Suprapubic skin (tissue), 4 donors: Measurements from ENCODE around the gene ERBB4.

Experiments
- EP300 ChIP-seq: sonication (generic); formaldehyde crosslinking; IDR thresholded peaks from one replicate; pipeline ENCODE4 v1.6.1; 2017; ENCODE audit warnings: antibody characterized with exemption
- POLR2A ChIP-seq, 2 donors: fragments of 450-650 bp; IDR thresholded peaks; one replicate each; pipeline ENCODE4 v1.6.1; 2017; ENCODE audit warnings: antibody characterized with exemption in 2 of 2, mild to moderate bottlenecking in 2 of 2, moderate library complexity in 2 of 2
- POLR2AphosphoS5 ChIP-seq, 3 donors: sonication (generic); formaldehyde crosslinking; IDR thresholded peaks; one replicate each; pipeline ENCODE4 v1.6.1; 2017; ENCODE audit warnings: antibody characterized with exemption in 3 of 3
- TF ChIP-seq, protein P1 (sequence below), 2 donors: fragments of 200-600 bp in 1 of 2; fragments of 450-650 bp in 1 of 2; sonication (generic) in 1 of 2; IDR thresholded peaks; one replicate each; pipeline ENCODE4 v1.5.1; 2016 to 2019; ENCODE audit warnings: antibody characterized with exemption in 2 of 2, mild to moderate bottlenecking in 1 of 2, moderate library complexity in 1 of 2

DNA sequence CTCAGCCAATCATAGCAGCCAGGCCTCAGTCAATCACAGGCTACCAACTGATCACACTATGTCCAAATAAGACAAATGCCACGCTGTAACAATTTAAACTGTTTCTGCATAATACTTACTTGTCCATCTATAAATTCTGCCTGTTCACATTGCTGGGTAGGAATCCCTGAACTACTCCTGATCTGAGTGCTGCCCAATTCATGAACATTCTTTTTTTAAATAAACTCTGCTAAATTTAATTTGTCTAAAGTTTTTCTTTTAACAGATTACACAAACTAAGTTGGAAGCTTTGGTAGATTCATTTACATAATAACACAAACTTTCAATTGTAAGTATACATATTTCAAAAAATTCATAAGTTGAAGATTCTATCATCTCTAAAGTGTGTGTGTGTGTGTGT lies 583.0 kb downstream of the ERBB4 start:
- TF ChIP-seq, protein P1, sequence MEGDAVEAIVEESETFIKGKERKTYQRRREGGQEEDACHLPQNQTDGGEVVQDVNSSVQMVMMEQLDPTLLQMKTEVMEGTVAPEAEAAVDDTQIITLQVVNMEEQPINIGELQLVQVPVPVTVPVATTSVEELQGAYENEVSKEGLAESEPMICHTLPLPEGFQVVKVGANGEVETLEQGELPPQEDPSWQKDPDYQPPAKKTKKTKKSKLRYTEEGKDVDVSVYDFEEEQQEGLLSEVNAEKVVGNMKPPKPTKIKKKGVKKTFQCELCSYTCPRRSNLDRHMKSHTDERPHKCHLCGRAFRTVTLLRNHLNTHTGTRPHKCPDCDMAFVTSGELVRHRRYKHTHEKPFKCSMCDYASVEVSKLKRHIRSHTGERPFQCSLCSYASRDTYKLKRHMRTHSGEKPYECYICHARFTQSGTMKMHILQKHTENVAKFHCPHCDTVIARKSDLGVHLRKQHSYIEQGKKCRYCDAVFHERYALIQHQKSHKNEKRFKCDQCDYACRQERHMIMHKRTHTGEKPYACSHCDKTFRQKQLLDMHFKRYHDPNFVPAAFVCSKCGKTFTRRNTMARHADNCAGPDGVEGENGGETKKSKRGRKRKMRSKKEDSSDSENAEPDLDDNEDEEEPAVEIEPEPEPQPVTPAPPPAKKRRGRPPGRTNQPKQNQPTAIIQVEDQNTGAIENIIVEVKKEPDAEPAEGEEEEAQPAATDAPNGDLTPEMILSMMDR (IDR thresholded peaks at IDR 0.05), result no peak
- TF ChIP-seq EP300, result no peak
- TF ChIP-seq POLR2AphosphoS5 (IDR thresholded peaks at IDR 0.05), result no peak
- TF ChIP-seq POLR2A (IDR thresholded peaks at IDR 0.05), result no peak
